Measurements from ENCODE around the gene PITRM1. TPM values are rescaled to one million over a fixed set of nuclear protein-coding genes. Genes with fewer than 3 reads are reported as not detected.
"Not testable (repeated sequence)": the region's sequence is repeated elsewhere in the genome, so short reads cannot be mapped to it uniquely, and the experiment has no call there.

The PITRM1 gene
- total and polyA plus RNA-seq, 2 experiments from 2014 or later = 59.3 to 65.0 TPM

DNA sequence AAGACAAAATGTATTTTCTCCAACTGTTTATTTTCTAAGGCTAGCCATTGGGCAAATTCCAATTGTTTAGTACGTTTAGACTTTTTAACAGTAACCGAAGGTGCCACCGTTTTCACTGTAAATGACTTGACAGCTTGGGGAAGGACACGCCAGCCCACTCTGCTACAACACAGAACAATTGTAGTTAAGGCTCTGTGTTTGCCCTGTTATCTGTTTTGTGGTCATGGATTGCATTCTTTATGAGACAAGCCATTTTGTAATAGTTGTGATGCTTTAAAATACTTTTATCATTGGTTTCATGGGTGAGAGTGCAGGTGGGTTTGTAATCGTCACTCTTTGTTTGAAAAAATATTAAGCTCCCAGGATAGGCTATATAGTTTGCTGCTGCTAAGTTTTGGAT is 6.6 kb upstream of the PITRM1 start:
- Histone ChIP-seq H3K27ac (no peak overlapping the region), H3K4me3 (no peak overlapping the region), H3K4me1 (ENCODE audit: low read depth) (no peaks in the 10 kb centered on the region), H3K9me3 (ENCODE audit: low read depth) (no peaks in the 10 kb centered on the region), H3K27me3 (no peaks in the 10 kb centered on the region), H3K36me3 (no peaks in the 10 kb centered on the region)
- DNase-seq (ENCODE audit: low read depth in 1 of 2, low spot score in 1 of 2) = peak in 1 of 2 donors; percentile 71
- no peak for TF ChIP-seq CTCF (IDR thresholded peaks at IDR 0.05; ENCODE audit: low read depth, low read length)

DNA sequence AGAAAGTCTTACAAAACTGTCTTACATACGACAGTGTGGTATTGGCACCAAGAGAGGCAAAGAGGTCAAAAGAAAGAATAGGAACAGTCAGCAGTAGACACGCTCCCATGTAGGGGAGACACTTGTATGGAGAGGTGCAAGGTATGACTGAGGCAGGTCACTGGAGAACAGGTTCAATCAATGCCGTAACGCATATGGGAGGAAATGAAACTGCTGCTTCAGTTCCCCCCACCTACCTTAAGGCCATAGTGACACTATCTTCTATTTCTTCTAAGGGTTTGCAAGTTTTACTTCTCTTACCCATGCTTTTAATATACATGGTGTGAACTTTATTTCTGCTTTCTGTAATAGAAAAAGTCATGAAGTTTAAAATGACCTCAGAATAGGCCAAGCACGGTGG is 5.5 kb upstream of the PITRM1 start:
- H3K4me3 ChIP-seq = no peak overlapping the region
- no peak overlapping the region for H3K27ac ChIP-seq
- H3K9me3 ChIP-seq (ENCODE audit: low read depth) = no peaks in the 10 kb centered on the region
- H3K27me3 ChIP-seq = no peaks in the 10 kb centered on the region
- no peak for TF ChIP-seq CTCF (IDR thresholded peaks at IDR 0.05; ENCODE audit: low read depth, low read length)
- H3K36me3 ChIP-seq = no peaks in the 10 kb centered on the region
- DNase-seq (ENCODE audit: low read depth in 1 of 2, low spot score in 1 of 2) = no peak
- no peaks in the 10 kb centered on the region for H3K4me1 ChIP-seq (ENCODE audit: low read depth)

DNA sequence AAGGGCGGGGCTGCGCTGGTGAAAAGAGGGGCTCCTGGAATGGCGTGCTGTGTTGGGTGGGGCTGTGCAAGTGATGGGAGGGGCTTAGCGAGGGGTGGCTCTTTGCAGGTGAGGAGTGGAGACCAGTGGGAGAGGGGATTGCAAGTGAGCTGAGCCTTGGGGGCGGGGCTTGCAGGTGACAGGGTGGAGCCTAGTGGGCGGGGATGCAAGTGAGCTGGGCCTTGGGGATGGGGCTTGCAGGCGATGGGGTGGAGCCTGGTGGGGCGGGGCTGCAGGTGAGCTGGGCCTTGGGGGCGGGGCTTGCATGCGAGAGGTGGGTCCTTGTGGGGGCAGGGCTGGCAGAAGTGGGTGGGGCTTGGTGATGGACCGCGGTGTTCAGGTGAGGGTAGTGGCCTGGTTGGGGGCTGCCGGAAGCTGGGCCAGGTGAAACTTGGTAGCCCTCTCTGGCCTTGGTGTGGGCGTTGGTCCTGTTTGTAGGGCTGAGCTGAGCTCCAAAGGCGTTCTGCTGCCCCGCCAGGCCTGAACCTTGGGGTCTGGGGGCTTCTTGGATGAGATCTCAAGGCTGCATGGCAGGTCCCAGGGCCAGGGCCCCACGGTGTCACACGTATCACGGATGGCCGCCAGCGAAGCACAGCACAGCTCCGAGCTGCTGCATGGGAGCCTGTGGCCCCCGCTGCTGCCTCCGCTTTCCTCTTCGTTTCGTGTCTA is 743 bp upstream of the PITRM1 start:
- Histone ChIP-seq H3K4me3 (peak overlapping the region; percentile 28), H3K27ac (no peak overlapping the region), H3K36me3 (peaks cover 15% of the 10 kb centered on the region), H3K4me1 (ENCODE audit: low read depth) (peaks cover 5% of the 10 kb centered on the region), H3K27me3 (no peaks in the 10 kb centered on the region), H3K9me3 (ENCODE audit: low read depth) (no peaks in the 10 kb centered on the region)
- no peak for DNase-seq (ENCODE audit: low read depth in 1 of 2, low spot score in 1 of 2)
- no peak for TF ChIP-seq CTCF (IDR thresholded peaks at IDR 0.05; ENCODE audit: low read depth, low read length)

GRCh38 chr10:3172081-3172445 is 519 bp downstream of the PITRM1 start:
- Histone ChIP-seq H3K9me3 (ENCODE audit: low read depth) (no peaks in the 10 kb centered on the region), H3K4me3 (peak overlapping the region; percentile 63), H3K27me3 (no peaks in the 10 kb centered on the region), H3K4me1 (ENCODE audit: low read depth) (peaks cover 5% of the 10 kb centered on the region), H3K36me3 (peaks cover 16% of the 10 kb centered on the region), H3K27ac (peak overlapping the region; percentile 44)
- TF ChIP-seq CTCF (IDR thresholded peaks at IDR 0.05; ENCODE audit: low read depth, low read length) = no peak
- DNase-seq (ENCODE audit: low read depth in 1 of 2, low spot score in 1 of 2) = peak; percentile 10 to 58

GRCh38 chr10:3171488-3171887 is 1.1 kb downstream of the PITRM1 start:
- H3K27me3 ChIP-seq; DNase-seq (ENCODE audit: low read depth in 1 of 2, low spot score in 1 of 2); H3K27ac ChIP-seq; H3K9me3 ChIP-seq (ENCODE audit: low read depth); H3K4me1 ChIP-seq (ENCODE audit: low read depth): not testable (repeated sequence)
- Histone ChIP-seq H3K4me3 (peak overlapping the region; percentile 63), H3K36me3 (peaks cover 22% of the 10 kb centered on the region)

GRCh38 chr10:3169673-3170072 is 2.9 kb downstream of the PITRM1 start:
- H3K27me3 ChIP-seq = no peaks in the 10 kb centered on the region
- no peak for TF ChIP-seq CTCF (IDR thresholded peaks at IDR 0.05; ENCODE audit: low read depth, low read length)
- H3K36me3 ChIP-seq = peaks cover 40% of the 10 kb centered on the region

More at GRCh38 chr10:3169673-3170072, 2.9 kb downstream of the PITRM1 start:
- H3K4me3 ChIP-seq = no peak overlapping the region
- no peak overlapping the region for H3K27ac ChIP-seq
- no peak for DNase-seq (ENCODE audit: low read depth in 1 of 2, low spot score in 1 of 2)
- H3K9me3 ChIP-seq (ENCODE audit: low read depth) = no peaks in the 10 kb centered on the region
- peaks cover 5% of the 10 kb centered on the region for H3K4me1 ChIP-seq (ENCODE audit: low read depth)
